Esophagus squamous epithelium (tissue), 5 donors: ENCODE measurements around the gene HYOU1. TPM values are rescaled to one million over a fixed set of nuclear protein-coding genes. Genes with fewer than 3 reads are reported as not detected.
"Not testable (repeated sequence)": the region's sequence is repeated elsewhere in the genome, so short reads cannot be mapped to it uniquely, and the experiment has no call there.

Experiments used
- DNase-seq: peaks from one replicate; lab custom pipeline; 2025; lab: John Stamatoyannopoulos, UW
- H3K27ac ChIP-seq, 4 donors: fragments of 200-600 bp; sonication (generic); one replicate each; pipeline ENCODE4 v1.5.1; 2016 to 2019; ENCODE audit warnings: mild to moderate bottlenecking in 1 of 4
- H3K27me3 ChIP-seq, 4 donors: fragments of 200-600 bp; sonication (generic); 1 replicate in 3 of 4; 2 replicates in 1 of 4; pipeline versions ENCODE4 v1.5.1 to v1.6.0; 2017 to 2021; ENCODE audit warnings: antibody characterized with exemption in 1 of 4
- H3K36me3 ChIP-seq, 3 donors: fragments of 200-600 bp; sonication (generic); one replicate each; pipeline ENCODE4 v1.5.1; 2016 to 2019
- H3K4me1 ChIP-seq, 3 donors: fragments of 200-600 bp; sonication (generic); one replicate each; pipeline ENCODE4 v1.5.1; 2017 to 2019
- H3K4me3 ChIP-seq, 4 donors: fragments of 200-600 bp; sonication (generic); 1 replicate in 3 of 4; 2 replicates in 1 of 4; pipeline ENCODE4 v1.5.1; 2016 to 2019; ENCODE audit warnings: mild to moderate bottlenecking in 2 of 4, moderate library complexity in 1 of 4
- H3K9me3 ChIP-seq, 3 donors: fragments of 200-600 bp; sonication (generic); one replicate each; pipeline ENCODE4 v1.5.1; 2016 to 2019
- CTCF ChIP-seq, 6 experiments: fragments of 450-650 bp in 4 of 6; fragments of 200-600 bp in 2 of 6; sonication (generic) in 2 of 6; IDR thresholded peaks; one replicate each; pipeline ENCODE4 v1.5.1; 2016 to 2019; ENCODE audit warnings: antibody characterized with exemption in 6 of 6, mild to moderate bottlenecking in 4 of 6, moderate library complexity in 4 of 6
- POLR2A ChIP-seq, 4 donors: fragments of 450-650 bp; IDR thresholded peaks; one replicate each; pipeline ENCODE4 v1.6.1; 2017; ENCODE audit warnings: antibody characterized with exemption in 4 of 4, mild to moderate bottlenecking in 4 of 4, moderate library complexity in 3 of 4
- WGBS, 2 donors: methylation state at CpG; one replicate each; pipeline ENCODE4 v1.1.5; 2018; 5-methylcytosine and 5-hydroxymethylcytosine counted together
- intact Hi-C: fragments of 100-400 bp; cut with DNase I; formaldehyde crosslinking; loops from one replicate; pipeline ENCODE4 v1.15.0; 2022
- total RNA-seq, 4 donors: library from RNA; depleted of rRNA; stranded (reverse); fragments of >200 nt; gene quantifications; one replicate each; pipeline ENCODE4 v1.1.0, GENCODE V29; 2016
- donor health status: DM: yes; HTN: yes; CAD: no.

HYOU1 gene
- total RNA-seq, 4 donors from 2014 or later, result 44.1 to 93.8 (median 65.4) TPM

- H3K9me3 ChIP-seq, result no peaks in the 10 kb centered on the region
- no peaks in the 10 kb centered on the region for H3K27me3 ChIP-seq
- no peaks in the 10 kb centered on the region for H3K4me1 ChIP-seq
- peaks cover 9 to 27% (median 13%) of the 10 kb centered on the region in 3 donors for H3K36me3 ChIP-seq
- TF ChIP-seq POLR2A (IDR thresholded peaks at IDR 0.05) (no peak), CTCF (IDR thresholded peaks at IDR 0.05) (no peak)
- H3K27ac ChIP-seq, result no peak overlapping the region
- DNase-seq, result no peak
- intact Hi-C loops, result no loop called here
- no peak overlapping the region for H3K4me3 ChIP-seq
- WGBS, 2 donors, result 80 to 88% methylated on average over 4 of the region's 4 CpGs
These were observed 15.0 kb downstream of the HYOU1 start for GRCh38 chr11:119041821-119042514.

- intact Hi-C loops, H3K27ac ChIP-seq, H3K4me3 ChIP-seq, H3K4me1 ChIP-seq, DNase-seq, H3K36me3 ChIP-seq, H3K9me3 ChIP-seq, H3K27me3 ChIP-seq: not testable (repeated sequence)
- 33 to 36% methylated on average over 10 to 11 of the region's 11 CpGs for WGBS, 2 donors
These were observed 17.5 kb downstream of the HYOU1 start for GRCh38 chr11:119039471-119039870.

GRCh38 chr11:119038884-119039283, 18.1 kb downstream of the HYOU1 start:
- Histone ChIP-seq H3K4me3 (no peak overlapping the region), H3K27me3 (no peaks in the 10 kb centered on the region), H3K36me3 (no peaks in the 10 kb centered on the region), H3K27ac (no peak overlapping the region), H3K4me1 (no peaks in the 10 kb centered on the region), H3K9me3 (no peaks in the 10 kb centered on the region)
- TF ChIP-seq CTCF (IDR thresholded peaks at IDR 0.05) (no peak), POLR2A (IDR thresholded peaks at IDR 0.05) (no peak)
- 71 to 74% methylated on average over 5 of the region's 5 CpGs for whole genome bisulfite sequencing, 2 donors
- intact Hi-C loops, result no loop called here
- no peak for DNase-seq

GRCh38 chr11:119034813-119035212, 22.2 kb downstream of the HYOU1 start:
- 78 to 89% methylated on average over 3 of the region's 3 CpGs for WGBS, 2 donors
- intact Hi-C loops, result no loop called here
- H3K9me3 ChIP-seq, result no peaks in the 10 kb centered on the region

GRCh38 chr11:119033421-119033820, 23.6 kb downstream of the HYOU1 start:
- WGBS, 2 donors, result 78 to 85% methylated on average over 9 to 10 of the region's 10 CpGs
- not testable (repeated sequence) for DNase-seq

More at GRCh38 chr11:119034813-119035212, 22.2 kb downstream of the HYOU1 start:
- H3K36me3 ChIP-seq, result no peaks in the 10 kb centered on the region
- no peak for DNase-seq
- no peaks in the 10 kb centered on the region for H3K27me3 ChIP-seq
- H3K27ac ChIP-seq, result no peak overlapping the region
- H3K4me3 ChIP-seq, result no peak overlapping the region
- H3K4me1 ChIP-seq, result peaks cover 4 to 13% (median 6%) of the 10 kb centered on the region in 3 donors
- no peak for TF ChIP-seq CTCF (IDR thresholded peaks at IDR 0.05)
- TF ChIP-seq POLR2A (IDR thresholded peaks at IDR 0.05), result no peak

GRCh38 chr11:119031912-119032280, 25.1 kb downstream of the HYOU1 start:
- H3K4me3 ChIP-seq, result no peak overlapping the region
- H3K27ac ChIP-seq, result no peak overlapping the region
- peaks cover 12 to 30% (median 19%) of the 10 kb centered on the region in 3 donors for H3K4me1 ChIP-seq
- peaks cover 0 to 14% (median 0%) of the 10 kb centered on the region in 3 donors for H3K36me3 ChIP-seq
- H3K9me3 ChIP-seq, result no peaks in the 10 kb centered on the region
- intact Hi-C loops, result no loop called here
- DNase-seq, result no peak
- no peaks in the 10 kb centered on the region for H3K27me3 ChIP-seq
- WGBS, 2 donors, result 80 to 83% methylated on average over 7 to 8 of the region's 9 CpGs
- TF ChIP-seq CTCF (IDR thresholded peaks at IDR 0.05) (no peak), POLR2A (IDR thresholded peaks at IDR 0.05) (no peak)

More at GRCh38 chr11:119033421-119033820, 23.6 kb downstream of the HYOU1 start:
- H3K36me3 ChIP-seq, H3K27ac ChIP-seq, H3K27me3 ChIP-seq, H3K4me3 ChIP-seq, intact Hi-C loops, H3K9me3 ChIP-seq: not testable (repeated sequence)
- H3K4me1 ChIP-seq, result peaks cover 12 to 27% (median 18%) of the 10 kb centered on the region in 3 donors
